Psoas muscle (tissue), 8 donors: ENCODE data around the gene PRKCH. TPM values are rescaled to one million over a fixed set of nuclear protein-coding genes. Genes with fewer than 3 reads are reported as not detected.

Source experiments
- ATAC-seq, 4 donors: fragments of 200-7000 bp; cut with Tn5 transposase; one replicate each; pipeline ENCODE4 v1.9.1; 2020; ENCODE audit warnings: moderate library complexity in 3 of 4, mild to moderate bottlenecking in 2 of 4
- DNase-seq, 2 donors: peaks; one replicate each; pipeline ENCODE4 v3.0.0-alpha.2; 2020
- H3K27ac ChIP-seq: fragments of 200-600 bp; one replicate; pipeline ENCODE4 v1.8.0; 2022
- H3K27me3 ChIP-seq, 3 donors: fragments of 200-600 bp in 1 of 3; one replicate each; pipeline versions ENCODE4 v1.6.1 to v1.8.0; 2013 to 2022; ENCODE audit warnings: low read length in 2 of 3, mild to moderate bottlenecking in 2 of 3, moderate library complexity in 1 of 3; ENCODE audit not compliant: insufficient read depth in 3 of 3
- H3K36me3 ChIP-seq, 2 donors: fragments of 200-600 bp in 1 of 2; one replicate each; pipeline versions ENCODE4 v1.6.1 to v1.8.0; 2013 to 2022; ENCODE audit warnings: low read depth in 1 of 2, mild to moderate bottlenecking in 1 of 2, moderate library complexity in 1 of 2; ENCODE audit not compliant: insufficient read depth in 1 of 2
- H3K4me1 ChIP-seq: fragments of 200-600 bp; one replicate; pipeline ENCODE4 v1.8.0; 2022
- H3K4me3 ChIP-seq: fragments of 200-600 bp; one replicate; pipeline ENCODE4 v1.8.0; 2022; ENCODE audit warnings: mild to moderate bottlenecking
- H3K9me3 ChIP-seq: fragments of 200-600 bp; one replicate; pipeline ENCODE4 v1.8.0; 2022
- CTCF ChIP-seq: fragments of 200-600 bp; IDR thresholded peaks from one replicate; pipeline ENCODE4 v1.8.0; 2022; ENCODE audit warnings: antibody characterized with exemption
- WGBS, 3 donors: extraction: QIAGEN DNeasy Blood & Tissue Kit; methylation state at CpG; one replicate each; pipeline versions ENCODE4 v1.1.6 to v1.1.7; 2013; 5-methylcytosine and 5-hydroxymethylcytosine counted together
- intact Hi-C, 2 donors: fragments of 100-400 bp; cut with DNase I; formaldehyde crosslinking; loops; one replicate each; pipeline versions ENCODE4 v1.11.0 to v1.14.2; 2022
- polyA plus RNA-seq, 3 donors: library from polyadenylated mRNA; stranded (reverse); fragments of 200-250 nt; gene quantifications; one replicate each; pipeline ENCODE4 v1.2.3, GENCODE V29; 2013
- total RNA-seq, 4 donors: library from RNA; stranded (reverse); fragmentation: NEBNext Ultra II Directional in 2 of 4; extraction: Animal tissue kit (Norgen Biotek cat#: 25700) in 2 of 4; gene quantifications; one replicate each; pipeline versions ENCODE4 v1.2.1 to v1.2.4, GENCODE V29; 2021 to 2023
- donor health status: healthy with polysubstance abuse.
- donor health status: DM: no; HTN: no; CAD: no; lungs with moderate emphysema.
- donor health status: Bipolar disorder and iron deficiency.
- donor health status: healthy.
- donor health status: DM: yes; HTN: yes; CAD: no.
- donor health status: DM: no; HTN: no; CAD: no.
- donor health status: DM: no; HTN: no; CAD: no.
- donor health status: DM: yes; HTN: yes; CAD: no.

PRKCH gene
- total and polyA plus RNA-seq, 7 donors: 5.9 to 17.9 (median 11.1) TPM

GRCh38 chr14:61523751-61524150 lies 202.4 kb downstream of the PRKCH start:
- intact Hi-C loops: no loop called here
- H3K9me3 ChIP-seq: no peaks in the 10 kb centered on the region
- no peak overlapping the region for H3K4me3 ChIP-seq
- TF ChIP-seq CTCF: no peak
- H3K4me1 ChIP-seq: peaks cover 36% of the 10 kb centered on the region
- 65 to 84% (median 83%) methylated on average over 5 of the region's 5 CpGs for WGBS, 3 donors
- no peak for ATAC-seq
- H3K27ac ChIP-seq: peak overlapping the region; percentile 79
- no peak for DNase-seq
- H3K36me3 ChIP-seq: no peaks in the 10 kb centered on the region
- H3K27me3 ChIP-seq: no peaks in the 10 kb centered on the region

- intact Hi-C loops: no loop called here
- H3K4me3 ChIP-seq: no peak overlapping the region
- H3K36me3 ChIP-seq: no peaks in the 10 kb centered on the region
- H3K27ac ChIP-seq: peak overlapping the region; percentile 79
- no peaks in the 10 kb centered on the region for H3K27me3 ChIP-seq
- ATAC-seq (peak in 3 of 4 donors; percentile 10 to 33 (median 11)), DNase-seq (no peak)
- peaks cover 36% of the 10 kb centered on the region for H3K4me1 ChIP-seq
- TF ChIP-seq CTCF: no peak
- WGBS, 3 donors: 9 to 22% (median 11%) methylated on average over 4 of the region's 4 CpGs
- H3K9me3 ChIP-seq: no peaks in the 10 kb centered on the region
Measured at GRCh38 chr14:61524211-61524806, 202.9 kb downstream of the PRKCH start.

- intact Hi-C loops: no loop called here
- Histone ChIP-seq H3K36me3 (no peaks in the 10 kb centered on the region), H3K27ac (peak overlapping the region; percentile 79), H3K27me3 (no peaks in the 10 kb centered on the region), H3K4me3 (no peak overlapping the region), H3K9me3 (no peaks in the 10 kb centered on the region), H3K4me1 (peaks cover 36% of the 10 kb centered on the region)
- TF ChIP-seq CTCF: no peak
- DNase-seq (no peak), ATAC-seq (peak in 2 of 4 donors; percentile 11 to 17)
- WGBS, 3 donors: 97 to 100% (median 100%) methylated on average over 1 of the region's 1 CpG
Measured at GRCh38 chr14:61524936-61525292, 203.5 kb downstream of the PRKCH start.

GRCh38 chr14:61525293-61526011 lies 204.1 kb downstream of the PRKCH start:
- Histone ChIP-seq H3K36me3 (no peaks in the 10 kb centered on the region), H3K4me1 (peaks cover 36% of the 10 kb centered on the region), H3K4me3 (no peak overlapping the region), H3K9me3 (no peaks in the 10 kb centered on the region), H3K27me3 (no peaks in the 10 kb centered on the region), H3K27ac (peak overlapping the region; percentile 79)
- ATAC-seq (peak; percentile 79 to 86 (median 83)), DNase-seq (peak; percentile 67 to 68)
- intact Hi-C loops: no loop called here
- 45 to 75% (median 72%) methylated on average over 16 of the region's 16 CpGs for WGBS, 3 donors
- no peak for TF ChIP-seq CTCF
